Coronary artery (tissue), 2 donors: Measurements from ENCODE around the gene TSPOAP1.

Experiments
- DNase-seq: peaks from one replicate; pipeline ENCODE4 v3.0.0-alpha.2; 2017; ENCODE audit warnings: low spot score
- H3K27ac ChIP-seq, 2 donors: fragments of 200-600 bp; sonication (generic); one replicate each; pipeline ENCODE4 v1.5.1; 2016 to 2019
- H3K4me3 ChIP-seq: fragments of 200-600 bp; sonication (generic); 2 replicates; pipeline ENCODE4 v1.5.1; 2016; ENCODE audit warnings: mild to moderate bottlenecking, moderate library complexity
- TF ChIP-seq, protein P1 (sequence below): fragments of 200-600 bp; sonication (generic); IDR thresholded peaks from one replicate; pipeline ENCODE4 v1.5.1; 2019; ENCODE audit warnings: antibody characterized with exemption

TSPOAP1 gene

DNA sequence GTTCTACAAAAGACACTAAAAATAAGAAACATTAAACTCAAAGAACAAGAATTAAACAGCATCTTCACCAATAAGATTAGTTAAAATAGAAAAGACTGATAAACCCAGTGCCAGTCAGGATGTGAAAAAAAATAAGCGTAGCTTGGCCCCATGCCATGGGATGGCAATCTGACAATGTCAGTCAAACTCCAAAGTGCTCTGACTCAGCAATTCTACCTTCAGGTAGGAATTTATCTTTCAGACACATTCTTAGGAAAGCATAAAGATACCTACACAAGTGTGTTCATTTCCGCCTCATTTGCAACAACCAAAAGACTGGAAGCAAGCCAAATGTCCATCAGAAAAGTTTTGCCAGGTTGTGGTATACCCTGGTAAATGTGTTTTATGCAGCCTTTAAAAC lies 38.7 kb downstream of the TSPOAP1 start:
- TF ChIP-seq, protein P1, sequence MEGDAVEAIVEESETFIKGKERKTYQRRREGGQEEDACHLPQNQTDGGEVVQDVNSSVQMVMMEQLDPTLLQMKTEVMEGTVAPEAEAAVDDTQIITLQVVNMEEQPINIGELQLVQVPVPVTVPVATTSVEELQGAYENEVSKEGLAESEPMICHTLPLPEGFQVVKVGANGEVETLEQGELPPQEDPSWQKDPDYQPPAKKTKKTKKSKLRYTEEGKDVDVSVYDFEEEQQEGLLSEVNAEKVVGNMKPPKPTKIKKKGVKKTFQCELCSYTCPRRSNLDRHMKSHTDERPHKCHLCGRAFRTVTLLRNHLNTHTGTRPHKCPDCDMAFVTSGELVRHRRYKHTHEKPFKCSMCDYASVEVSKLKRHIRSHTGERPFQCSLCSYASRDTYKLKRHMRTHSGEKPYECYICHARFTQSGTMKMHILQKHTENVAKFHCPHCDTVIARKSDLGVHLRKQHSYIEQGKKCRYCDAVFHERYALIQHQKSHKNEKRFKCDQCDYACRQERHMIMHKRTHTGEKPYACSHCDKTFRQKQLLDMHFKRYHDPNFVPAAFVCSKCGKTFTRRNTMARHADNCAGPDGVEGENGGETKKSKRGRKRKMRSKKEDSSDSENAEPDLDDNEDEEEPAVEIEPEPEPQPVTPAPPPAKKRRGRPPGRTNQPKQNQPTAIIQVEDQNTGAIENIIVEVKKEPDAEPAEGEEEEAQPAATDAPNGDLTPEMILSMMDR, result no peak
- no peak overlapping the region for H3K27ac ChIP-seq
- no peak overlapping the region for H3K4me3 ChIP-seq
- no peak for DNase-seq

DNA sequence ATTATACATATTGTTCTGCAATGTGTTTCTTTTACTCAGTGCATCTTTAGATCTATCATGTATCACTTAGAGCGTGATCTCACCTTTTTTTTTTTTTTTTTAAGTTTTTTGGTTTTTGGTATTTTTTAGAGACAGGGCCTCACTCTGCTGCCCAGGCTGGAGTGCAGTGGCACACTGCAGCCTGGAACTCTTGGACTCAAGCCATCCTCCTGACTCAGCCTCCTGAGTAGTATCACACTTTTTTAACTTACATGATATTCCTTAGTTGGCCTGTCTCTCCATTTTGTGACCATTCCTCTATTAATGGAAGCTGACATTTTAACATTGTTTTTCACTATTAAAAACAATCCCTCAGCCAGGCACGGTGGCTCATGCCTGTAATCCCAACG lies 43.2 kb downstream of the TSPOAP1 start:
- TF ChIP-seq, protein P1, result no peak
- DNase-seq, result no peak
- no peak overlapping the region for H3K27ac ChIP-seq
- H3K4me3 ChIP-seq, result no peak overlapping the region

DNA sequence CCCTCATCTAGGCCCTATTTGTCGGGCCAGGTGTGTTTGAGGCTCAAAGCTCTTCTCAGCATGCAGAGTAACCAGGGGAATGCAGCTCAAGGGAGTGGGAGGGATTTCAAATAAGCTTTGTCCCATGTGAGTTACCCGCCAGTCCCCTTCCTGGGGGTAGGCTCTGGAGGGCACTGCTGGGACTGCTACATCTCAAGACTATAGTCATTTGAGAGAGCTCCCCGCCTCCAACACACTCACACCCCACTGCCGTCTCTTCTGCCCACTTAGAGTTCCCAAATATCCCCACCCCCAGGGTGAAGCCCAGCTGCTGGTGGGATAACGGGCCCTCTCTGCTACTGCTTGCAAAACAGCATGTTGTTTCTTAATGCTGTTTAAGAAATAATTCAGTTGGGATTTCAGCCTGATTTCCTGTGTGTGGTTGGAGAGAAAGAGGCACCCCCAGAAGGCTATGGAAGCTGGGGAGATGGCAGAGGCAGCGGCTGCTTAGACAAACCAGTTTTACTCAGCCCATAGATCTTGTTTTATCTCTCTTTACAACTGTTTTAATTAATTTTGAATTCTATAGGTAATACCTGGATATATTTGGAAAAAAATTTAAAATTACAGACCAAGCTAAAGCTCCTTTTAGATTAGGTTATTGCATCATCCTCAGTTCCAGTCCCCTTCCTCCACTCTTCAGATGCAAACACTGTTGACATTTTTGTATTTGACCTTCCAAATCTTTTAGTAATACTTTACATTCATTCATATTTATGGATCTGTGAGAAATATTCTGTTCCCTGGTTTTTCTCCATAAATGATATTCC lies 43.8 kb downstream of the TSPOAP1 start:
- H3K27ac ChIP-seq, result no peak overlapping the region
- H3K4me3 ChIP-seq, result no peak overlapping the region
- no peak for DNase-seq
- TF ChIP-seq, protein P1, result no peak

DNA sequence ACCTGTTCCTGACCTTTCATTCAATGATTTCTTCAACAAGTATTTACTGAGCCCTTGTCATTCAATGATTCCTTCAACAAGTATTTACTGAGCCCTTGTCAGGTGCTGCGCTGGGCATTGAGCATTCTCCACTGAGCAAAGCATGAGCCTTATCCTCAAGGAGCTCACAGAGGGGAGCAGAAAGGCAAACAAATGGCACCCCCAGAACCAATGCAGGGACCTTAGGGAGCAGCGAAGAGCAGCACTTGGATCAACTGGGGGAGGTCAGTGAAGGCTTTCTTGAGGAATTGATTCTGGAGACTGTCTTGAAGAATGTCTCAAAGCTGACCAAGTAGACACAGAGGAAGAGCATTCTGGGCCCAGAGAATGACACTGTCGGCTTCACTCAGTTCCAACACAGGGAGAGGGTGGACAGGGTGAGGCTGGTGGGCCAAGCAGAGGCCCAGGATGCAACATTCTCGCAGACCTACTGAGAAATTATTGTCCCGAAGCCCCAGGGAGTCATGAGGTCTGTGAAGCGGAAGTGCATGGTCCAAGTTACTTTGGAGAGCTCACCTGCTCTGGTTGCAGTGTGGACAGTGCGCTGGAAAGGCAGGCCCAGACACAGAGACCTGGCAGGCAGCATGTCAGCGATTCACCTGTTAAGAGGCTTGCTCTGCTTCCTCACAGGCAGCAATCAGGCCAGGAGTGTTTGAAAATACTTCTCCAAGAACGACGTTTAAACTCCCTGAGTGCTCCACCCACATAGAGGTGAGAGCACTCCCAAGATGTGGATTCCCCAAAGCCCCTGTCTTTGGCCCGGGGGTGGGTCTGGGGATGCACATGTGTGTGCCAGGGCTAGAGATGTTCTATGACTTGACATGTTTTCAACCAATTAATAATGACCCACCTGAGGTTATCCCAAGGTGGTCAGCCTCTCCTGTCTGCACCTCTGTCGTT lies 44.7 kb downstream of the TSPOAP1 start:
- TF ChIP-seq, protein P1, result no peak
- Histone ChIP-seq H3K4me3 (no peak overlapping the region), H3K27ac (no peak overlapping the region)
- no peak for DNase-seq

DNA sequence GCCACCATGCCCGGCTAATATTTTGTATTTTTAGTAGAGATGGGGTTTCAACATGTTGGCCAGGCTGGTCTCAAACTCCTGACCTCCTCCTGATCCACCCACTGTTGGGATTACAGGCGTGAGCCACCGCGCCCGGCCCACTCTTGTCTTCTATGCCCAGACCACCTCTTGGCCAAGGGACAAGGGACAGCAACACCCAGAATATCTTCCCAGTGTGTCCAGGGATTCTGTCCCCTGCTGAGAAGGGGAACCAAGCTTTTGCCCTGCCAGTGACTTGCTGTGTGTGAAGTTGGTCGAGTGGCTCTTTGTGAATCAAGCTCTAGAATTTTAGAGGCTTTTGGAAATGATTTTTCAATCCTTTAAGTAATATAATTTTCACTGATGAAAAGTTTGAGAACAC lies 46.2 kb downstream of the TSPOAP1 start:
- no peak overlapping the region for H3K4me3 ChIP-seq
- H3K27ac ChIP-seq, result no peak overlapping the region
- DNase-seq, result no peak
- TF ChIP-seq, protein P1, result no peak

DNA sequence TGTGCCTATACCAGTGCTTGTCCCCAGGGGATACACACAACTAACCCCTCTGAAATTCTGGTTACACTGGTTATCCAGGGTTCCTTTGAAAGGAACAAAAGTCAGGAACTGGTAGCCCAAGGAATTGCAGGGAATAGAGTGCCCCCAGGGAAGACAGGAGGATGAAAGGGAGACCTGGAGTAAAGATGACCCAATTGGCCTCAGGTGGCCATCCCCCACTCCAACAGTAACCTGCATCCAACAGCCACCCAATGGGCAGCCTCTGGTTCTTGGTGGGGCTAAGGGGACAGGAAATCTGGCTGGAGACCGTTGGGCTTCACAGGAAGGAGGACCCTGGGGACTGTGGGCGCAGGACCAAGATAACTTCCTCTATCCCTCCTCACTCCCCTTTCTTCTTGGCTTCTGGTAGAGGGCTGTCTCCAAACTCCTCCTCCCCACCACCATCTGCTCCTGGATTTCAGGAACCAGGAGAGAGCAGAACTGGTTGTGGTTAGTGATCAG lies 47.0 kb downstream of the TSPOAP1 start:
- H3K27ac ChIP-seq, result no peak overlapping the region
- TF ChIP-seq, protein P1, result no peak
- H3K4me3 ChIP-seq, result no peak overlapping the region
- DNase-seq, result no peak
